ENCODE results near the gene ZCWPW1. TPM values are rescaled to one million over a fixed set of nuclear protein-coding genes. Genes with fewer than 3 reads are reported as not detected.
"Not testable (repeated sequence)": the region's sequence is repeated elsewhere in the genome, so short reads cannot be mapped to it uniquely, and the experiment has no call there.

ZCWPW1 gene
- total RNA-seq, 1 experiment from 2014 or later, result 1.0 TPM

- DNase-seq (ENCODE audit: low spot score), result no peak
Measured at GRCh38 chr7:100455206-100455605, 26.7 kb upstream of the ZCWPW1 start.

- DNase-seq (ENCODE audit: low spot score), result not testable (repeated sequence)
Measured at GRCh38 chr7:100453854-100454253, 25.4 kb upstream of the ZCWPW1 start.

- DNase-seq (ENCODE audit: low spot score), result no peak
Measured at GRCh38 chr7:100452513-100452912, 24.0 kb upstream of the ZCWPW1 start.

GRCh38 chr7:100449190-100449795, 20.8 kb upstream of the ZCWPW1 start:
- no peak for DNase-seq (ENCODE audit: low spot score)

GRCh38 chr7:100447363-100447762, 18.9 kb upstream of the ZCWPW1 start:
- not testable (repeated sequence) for DNase-seq (ENCODE audit: low spot score)

GRCh38 chr7:100446040-100446439, 17.5 kb upstream of the ZCWPW1 start:
- DNase-seq (ENCODE audit: low spot score), result no peak

- DNase-seq (ENCODE audit: low spot score), result no peak
Measured at GRCh38 chr7:100444311-100445278, 16.1 kb upstream of the ZCWPW1 start.

- no peak for DNase-seq (ENCODE audit: low spot score)
Measured at GRCh38 chr7:100443096-100443840, 14.8 kb upstream of the ZCWPW1 start.

GRCh38 chr7:100441641-100442535, 13.4 kb upstream of the ZCWPW1 start:
- DNase-seq (ENCODE audit: low spot score), result no peak

- DNase-seq (ENCODE audit: low spot score), result not testable (repeated sequence)
Measured at GRCh38 chr7:100439244-100439643, 10.7 kb upstream of the ZCWPW1 start.

GRCh38 chr7:100438731-100439130, 10.2 kb upstream of the ZCWPW1 start:
- not testable (repeated sequence) for DNase-seq (ENCODE audit: low spot score)

GRCh38 chr7:100438172-100438571, 9.7 kb upstream of the ZCWPW1 start:
- no peak for DNase-seq (ENCODE audit: low spot score)

- no peak for DNase-seq (ENCODE audit: low spot score)
Measured at GRCh38 chr7:100437150-100438100, 8.9 kb upstream of the ZCWPW1 start.

GRCh38 chr7:100435401-100436304, 7.2 kb upstream of the ZCWPW1 start:
- DNase-seq (ENCODE audit: low spot score), result peak; percentile 66

GRCh38 chr7:100434297-100435144, 6.0 kb upstream of the ZCWPW1 start:
- peak; percentile 26 for DNase-seq (ENCODE audit: low spot score)

- no peak for DNase-seq (ENCODE audit: low spot score)
Measured at GRCh38 chr7:100433592-100434296, 5.2 kb upstream of the ZCWPW1 start.

- no peak for DNase-seq (ENCODE audit: low spot score)
Measured at GRCh38 chr7:100433276-100433591, 4.7 kb upstream of the ZCWPW1 start.

Data from HT-29 (cell line).